ENCODE data around the gene SELE.

SELE gene

GRCh38 chr1:169764919-169765318, 31.0 kb upstream of the SELE start:
- H3K36me3 ChIP-seq (ENCODE audit: control insufficient read depth in 2 of 2, insufficient read depth in 1 of 2, low read length in 2 of 2) = no peaks in the 10 kb centered on the region
- TF ChIP-seq INSM2 (tag by site-specific recombination; IDR thresholded peaks at IDR 0.05) = no peak
- TF ChIP-seq BCL11A (tag by site-specific recombination; IDR thresholded peaks at IDR 0.05; ENCODE audit: low read depth) = no peak
- no peak for TF ChIP-seq ZNF423 (tag by site-specific recombination; IDR thresholded peaks at IDR 0.05)
- no peak for TF ChIP-seq HOXA7 (CRISPR knock-in tag; IDR thresholded peaks at IDR 0.05; ENCODE audit: borderline replicate concordance)
- no peak for TF ChIP-seq ZNF391 (tag by site-specific recombination; IDR thresholded peaks at IDR 0.05; ENCODE audit: borderline replicate concordance, low read depth)
- no peak for TF ChIP-seq ZBTB10 (tag by site-specific recombination; IDR thresholded peaks at IDR 0.05)
- no peak for TF ChIP-seq ZNF184 (tag by site-specific recombination; IDR thresholded peaks at IDR 0.05)
- TF ChIP-seq ZNF654 (tag by site-specific recombination; IDR thresholded peaks at IDR 0.05; ENCODE audit: low read depth) = no peak
- no peak for TF ChIP-seq ZBTB11 (tag by site-specific recombination; conservative IDR thresholded peaks at IDR 0.05; ENCODE audit: low read depth)
- TF ChIP-seq ZNF354C (tag by site-specific recombination; IDR thresholded peaks at IDR 0.05; ENCODE audit: borderline replicate concordance, low read depth) = no peak
- TF ChIP-seq TSHZ1 (tag by site-specific recombination; IDR thresholded peaks at IDR 0.05; ENCODE audit: borderline replicate concordance) = no peak
- no peak for TF ChIP-seq ZNF488 (tag by site-specific recombination; IDR thresholded peaks at IDR 0.05)
- no peak for TF ChIP-seq ZNF514 (tag by site-specific recombination; IDR thresholded peaks at IDR 0.05)
- TF ChIP-seq WT1 (tag by site-specific recombination; IDR thresholded peaks at IDR 0.05) = no peak
- H3K27ac ChIP-seq (ENCODE audit: extremely low read depth, low read depth, low read length) = no peak overlapping the region
- CTCF ChIA-PET = no interaction called here
- H3K4me1 ChIP-seq (ENCODE audit: control insufficient read depth, insufficient read depth, low read length) = no peaks in the 10 kb centered on the region
- POLR2A ChIA-PET = interaction anchor here (0.8 kb wide), 1 partner anchor 19 kb away, joined by 3 read pairs; no protein-coding TSS in a partner anchor
- H3K9me3 ChIP-seq (ENCODE audit: control insufficient read depth, insufficient read depth, low read depth, low read length) = no peaks in the 10 kb centered on the region
- no peak overlapping the region for H3K4me3 ChIP-seq (ENCODE audit: low read depth, low read length)
